Spleen (tissue), 11 donors: ENCODE measurements around the gene TRIM42. TPM values are rescaled to one million over a fixed set of nuclear protein-coding genes. Genes with fewer than 3 reads are reported as not detected.

Source experiments
- DNase-seq: peaks from one replicate; pipeline ENCODE4 v3.0.0-alpha.2; 2020
- H3K27ac ChIP-seq, 8 donors: fragments of 200-600 bp; sonication (generic) in 7 of 8; 1 replicate in 4 of 8; 2 replicates in 4 of 8; pipeline versions ENCODE4 v1.5.0 to v1.8.0; 2016 to 2021; ENCODE audit warnings: inconsistent platforms in 4 of 8, mild to moderate bottlenecking in 4 of 8, moderate library complexity in 1 of 8
- H3K27me3 ChIP-seq, 7 donors: fragments of 200-600 bp; sonication (generic) in 6 of 7; replicated peaks in 1 of 7; 1 replicate in 4 of 7; 2 replicates in 3 of 7; pipeline versions ENCODE4 v1.5.0 to v1.8.0; 2016 to 2021; ENCODE audit warnings: inconsistent platforms in 3 of 7, mild to moderate bottlenecking in 1 of 7
- H3K36me3 ChIP-seq, 6 donors: fragments of 200-600 bp; sonication (generic) in 5 of 6; 1 replicate in 4 of 6; 2 replicates in 2 of 6; pipeline versions ENCODE4 v1.5.0 to v1.8.0; 2016 to 2021; ENCODE audit warnings: inconsistent platforms in 2 of 6
- H3K4me1 ChIP-seq, 6 donors: fragments of 200-600 bp; sonication (generic) in 5 of 6; 1 replicate in 3 of 6; 2 replicates in 3 of 6; pipeline versions ENCODE4 v1.5.0 to v1.8.0; 2016 to 2021; ENCODE audit warnings: inconsistent platforms in 3 of 6
- H3K4me3 ChIP-seq, 8 donors: fragments of 200-600 bp; sonication (generic) in 7 of 8; 1 replicate in 4 of 8; 2 replicates in 4 of 8; pipeline versions ENCODE4 v1.5.0 to v1.8.0; 2016 to 2021; ENCODE audit warnings: inconsistent platforms in 4 of 8, mild to moderate bottlenecking in 4 of 8, moderate library complexity in 2 of 8
- H3K9me3 ChIP-seq, 8 donors: fragments of 200-600 bp; sonication (generic) in 7 of 8; 1 replicate in 4 of 8; 2 replicates in 4 of 8; pipeline versions ENCODE4 v1.5.0 to v1.8.0; 2016 to 2021; ENCODE audit warnings: inconsistent platforms in 4 of 8
- POLR2A ChIP-seq, 3 donors: fragments of 450-650 bp; IDR thresholded peaks; one replicate each; pipeline ENCODE4 v1.5.1; 2017; ENCODE audit warnings: antibody characterized with exemption in 3 of 3, mild to moderate bottlenecking in 1 of 3
- POLR2AphosphoS5 ChIP-seq, 3 donors: sonication (generic); formaldehyde crosslinking; IDR thresholded peaks; one replicate each; pipeline ENCODE4 v1.5.1; 2017; ENCODE audit warnings: antibody characterized with exemption in 3 of 3
- WGBS, 5 donors: extraction: QIAGEN DNeasy Blood & Tissue Kit in 3 of 5; methylation state at CpG; one replicate each; pipeline versions ENCODE4 v1.1.5 to v1.1.7; 2013 to 2018; 5-methylcytosine and 5-hydroxymethylcytosine counted together
- intact Hi-C: fragments of 100-400 bp; cut with DNase I; formaldehyde crosslinking; loops from one replicate; pipeline ENCODE4 v1.15.0; 2023; ENCODE audit warnings: low total_unique reads
- polyA plus RNA-seq, 3 donors: library from polyadenylated mRNA; stranded (reverse); fragments of 200-250 nt; gene quantifications; one replicate each; pipeline ENCODE4 v1.2.1, GENCODE V29; 2013
- total RNA-seq, 7 donors: library from RNA; depleted of rRNA in 3 of 7; stranded (reverse); fragments of >200 nt in 3 of 7; fragmentation: NEBNext Ultra II Directional in 4 of 7; extraction: Animal tissue kit (Norgen Biotek cat#: 25700) in 4 of 7; gene quantifications; one replicate each; pipeline versions ENCODE4 v1.1.0 to v1.2.1, GENCODE V29; 2016 to 2021
- TF ChIP-seq, protein P1 (sequence below), 11 experiments: fragments of 200-600 bp in 7 of 11; fragments of 450-650 bp in 4 of 11; sonication (generic) in 4 of 11; IDR thresholded peaks in 8 of 11; conservative IDR thresholded peaks in 3 of 11; 1 replicate in 7 of 11; 2 replicates in 4 of 11; pipeline versions ENCODE4 v1.4.0 to v1.8.0; 2016 to 2021; ENCODE audit warnings: antibody characterized with exemption in 11 of 11, inconsistent platforms in 4 of 11, mild to moderate bottlenecking in 1 of 11
- donor health status: healthy with polysubstance abuse.
- donor health status: DM: no; HTN: no; CAD: no; lungs with moderate emphysema.
- donor health status: DM: no; HTN: no; CAD: no.
- donor health status: Bipolar disorder and iron deficiency.
- donor health status: healthy.
- donor health status: DM: no; HTN: no; CAD: no.
- donor health status: DM: yes; HTN: yes; CAD: no.

Gene TRIM42
- total and polyA plus RNA-seq, 10 donors = not detected

DNA sequence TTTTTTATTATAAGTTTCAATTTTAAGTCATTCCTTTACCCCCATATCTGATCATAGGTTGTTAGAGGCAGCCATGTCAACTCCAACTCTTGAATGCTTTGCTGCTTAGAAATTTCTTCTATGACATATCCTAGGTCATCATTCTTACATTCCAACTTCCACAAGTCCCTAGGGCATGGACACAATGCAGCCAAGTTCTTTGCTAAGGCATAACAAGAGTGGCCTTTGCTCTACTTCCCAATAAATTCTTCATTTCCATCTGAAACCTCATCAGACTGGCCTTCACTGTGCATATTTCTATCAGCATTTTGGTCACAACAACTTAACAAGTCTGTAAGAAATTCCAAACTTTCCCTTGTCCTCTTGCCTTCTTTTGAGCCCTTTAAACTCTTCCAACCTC lies 28.5 kb downstream of the TRIM42 start:
- Histone ChIP-seq H3K27ac (no peak overlapping the region), H3K9me3 (peaks cover 0 to 5% (median 0%) of the 10 kb centered on the region in 8 donors), H3K36me3 (no peaks in the 10 kb centered on the region), H3K4me3 (no peak overlapping the region), H3K27me3 (no peaks in the 10 kb centered on the region), H3K4me1 (no peaks in the 10 kb centered on the region)
- no peak for DNase-seq
- intact Hi-C loops = no loop called here
- no peak for TF ChIP-seq POLR2A (IDR thresholded peaks at IDR 0.05)
- no peak for TF ChIP-seq POLR2AphosphoS5 (IDR thresholded peaks at IDR 0.05)
- TF ChIP-seq, protein P1, sequence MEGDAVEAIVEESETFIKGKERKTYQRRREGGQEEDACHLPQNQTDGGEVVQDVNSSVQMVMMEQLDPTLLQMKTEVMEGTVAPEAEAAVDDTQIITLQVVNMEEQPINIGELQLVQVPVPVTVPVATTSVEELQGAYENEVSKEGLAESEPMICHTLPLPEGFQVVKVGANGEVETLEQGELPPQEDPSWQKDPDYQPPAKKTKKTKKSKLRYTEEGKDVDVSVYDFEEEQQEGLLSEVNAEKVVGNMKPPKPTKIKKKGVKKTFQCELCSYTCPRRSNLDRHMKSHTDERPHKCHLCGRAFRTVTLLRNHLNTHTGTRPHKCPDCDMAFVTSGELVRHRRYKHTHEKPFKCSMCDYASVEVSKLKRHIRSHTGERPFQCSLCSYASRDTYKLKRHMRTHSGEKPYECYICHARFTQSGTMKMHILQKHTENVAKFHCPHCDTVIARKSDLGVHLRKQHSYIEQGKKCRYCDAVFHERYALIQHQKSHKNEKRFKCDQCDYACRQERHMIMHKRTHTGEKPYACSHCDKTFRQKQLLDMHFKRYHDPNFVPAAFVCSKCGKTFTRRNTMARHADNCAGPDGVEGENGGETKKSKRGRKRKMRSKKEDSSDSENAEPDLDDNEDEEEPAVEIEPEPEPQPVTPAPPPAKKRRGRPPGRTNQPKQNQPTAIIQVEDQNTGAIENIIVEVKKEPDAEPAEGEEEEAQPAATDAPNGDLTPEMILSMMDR (IDR thresholded peaks at IDR 0.05 in 8 of 11, conservative IDR thresholded peaks at IDR 0.05 in 3 of 11) = no peak

DNA sequence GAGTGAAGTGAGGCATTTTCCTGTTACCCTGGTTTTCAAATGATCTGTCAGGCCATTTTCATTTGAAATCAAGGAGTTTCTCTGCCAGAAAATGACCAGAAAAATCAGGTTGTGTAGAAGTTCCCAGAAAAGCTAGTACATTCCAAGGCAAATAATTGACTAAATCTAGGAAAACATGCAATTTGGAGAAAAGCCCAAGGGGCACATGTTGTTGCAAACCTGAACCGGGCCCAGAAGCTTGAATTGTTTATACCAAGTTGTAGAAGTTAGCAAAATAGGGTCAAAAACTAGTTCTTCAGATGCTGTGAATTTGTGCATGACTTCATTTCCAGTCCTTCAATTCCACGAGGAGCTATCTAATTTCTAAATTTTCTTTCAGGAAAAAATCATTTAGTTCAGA lies 31.0 kb downstream of the TRIM42 start:
- H3K27me3 ChIP-seq = peaks cover 0 to 8% (median 0%) of the 10 kb centered on the region in 7 donors
- no peak for DNase-seq
- no peak overlapping the region for H3K27ac ChIP-seq

DNA sequence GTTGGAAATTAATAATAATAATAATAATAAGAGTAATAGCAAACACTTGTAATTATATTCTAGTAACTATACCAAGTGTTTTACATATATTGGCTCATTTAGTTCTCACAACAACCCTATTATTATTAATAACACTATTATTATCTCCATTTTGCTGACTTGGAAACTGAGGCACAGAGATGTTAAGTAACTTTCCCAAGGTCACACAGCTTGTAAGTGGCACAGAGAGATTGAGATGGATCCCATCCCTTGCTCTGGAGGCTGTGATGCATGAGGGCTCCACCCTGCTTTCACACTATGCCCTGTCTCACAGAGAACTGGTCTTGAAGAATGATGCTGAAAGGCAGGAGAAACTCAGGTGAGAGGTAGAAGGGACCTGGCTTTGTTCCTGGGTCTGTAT lies 31.9 kb downstream of the TRIM42 start:
- no peak for DNase-seq
- H3K9me3 ChIP-seq = peaks cover 0 to 5% (median 0%) of the 10 kb centered on the region in 8 donors
- H3K27ac ChIP-seq = no peak overlapping the region
- TF ChIP-seq POLR2A (IDR thresholded peaks at IDR 0.05) (no peak), POLR2AphosphoS5 (IDR thresholded peaks at IDR 0.05) (no peak)
- TF ChIP-seq, protein P1 (IDR thresholded peaks at IDR 0.05 in 8 of 11, conservative IDR thresholded peaks at IDR 0.05 in 3 of 11) = no peak
- H3K36me3 ChIP-seq = no peaks in the 10 kb centered on the region
- H3K4me3 ChIP-seq = no peak overlapping the region
- intact Hi-C loops = no loop called here
- H3K27me3 ChIP-seq = peaks cover 0 to 8% (median 0%) of the 10 kb centered on the region in 7 donors
- H3K4me1 ChIP-seq = no peaks in the 10 kb centered on the region

More for the DNA sequence above, 31.0 kb downstream of the TRIM42 start:
- TF ChIP-seq, protein P1 (IDR thresholded peaks at IDR 0.05 in 8 of 11, conservative IDR thresholded peaks at IDR 0.05 in 3 of 11) = no peak
- TF ChIP-seq POLR2A (IDR thresholded peaks at IDR 0.05) (no peak), POLR2AphosphoS5 (IDR thresholded peaks at IDR 0.05) (no peak)
- peaks cover 0 to 5% (median 0%) of the 10 kb centered on the region in 8 donors for H3K9me3 ChIP-seq
- no peaks in the 10 kb centered on the region for H3K36me3 ChIP-seq
- WGBS, 5 donors = 59 to 81% (median 76%) methylated on average over 2 of the region's 2 CpGs
- no peaks in the 10 kb centered on the region for H3K4me1 ChIP-seq
- intact Hi-C loops = no loop called here
- no peak overlapping the region for H3K4me3 ChIP-seq

DNA sequence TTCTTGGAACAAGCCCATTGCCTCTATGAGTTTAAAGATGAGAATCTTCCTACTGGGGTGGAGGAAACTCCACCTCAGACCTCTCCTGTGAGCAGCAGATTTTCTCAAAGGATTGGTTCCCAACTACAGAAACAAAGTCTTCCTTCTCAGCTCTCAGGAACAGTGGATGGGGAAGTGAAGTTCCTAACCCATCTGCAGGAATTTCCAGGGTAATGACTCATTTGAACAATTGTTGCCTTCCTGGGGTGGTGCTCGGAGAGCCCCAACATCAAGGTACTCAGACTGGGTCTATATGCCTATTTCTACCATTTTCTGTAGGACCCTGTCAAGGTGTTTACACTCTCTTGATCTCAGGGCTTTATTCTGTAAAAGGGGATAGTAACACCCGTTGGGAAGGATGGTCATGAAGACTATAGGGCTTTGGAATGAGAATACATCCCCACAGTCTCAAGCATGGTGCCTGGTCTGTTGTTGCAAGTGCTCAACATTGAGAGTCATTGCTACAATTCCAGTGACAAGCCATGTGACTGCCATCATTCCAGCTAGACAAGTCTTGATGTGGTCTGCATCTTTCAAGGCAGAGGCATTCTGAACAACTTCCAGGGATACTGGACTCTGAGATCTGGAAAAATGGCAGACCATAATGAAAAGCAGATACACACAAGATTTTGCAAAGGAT lies 33.0 kb downstream of the TRIM42 start:
- Histone ChIP-seq H3K36me3 (no peaks in the 10 kb centered on the region), H3K27ac (no peak overlapping the region), H3K27me3 (peaks cover 0 to 8% (median 0%) of the 10 kb centered on the region in 7 donors), H3K4me3 (no peak overlapping the region), H3K4me1 (no peaks in the 10 kb centered on the region), H3K9me3 (peaks cover 0 to 2% (median 0%) of the 10 kb centered on the region in 8 donors)
- 60 to 80% (median 70%) methylated on average over 2 of the region's 2 CpGs for WGBS, 5 donors
- intact Hi-C loops = no loop called here
- TF ChIP-seq POLR2A (IDR thresholded peaks at IDR 0.05) (no peak), POLR2AphosphoS5 (IDR thresholded peaks at IDR 0.05) (no peak)
- TF ChIP-seq, protein P1 (IDR thresholded peaks at IDR 0.05 in 8 of 11, conservative IDR thresholded peaks at IDR 0.05 in 3 of 11) = no peak
- no peak for DNase-seq
